PC-9 (cell line): ENCODE results near the gene POPDC2.

Experiments used
- EZH2 ChIP-seq: fragments of 200-600 bp; sonication (generic); IDR thresholded peaks from 2 replicates; pipeline ENCODE4 v1.8.0; 2017; ENCODE audit warnings: antibody characterized with exemption, low read depth
- TF ChIP-seq, protein P1 (sequence below): fragments of 200-600 bp; sonication (generic); conservative IDR thresholded peaks from 2 replicates; pipeline ENCODE4 v1.6.1; 2017; ENCODE audit warnings: mixed run types, antibody characterized with exemption, mild to moderate bottlenecking, moderate library complexity

DNA sequence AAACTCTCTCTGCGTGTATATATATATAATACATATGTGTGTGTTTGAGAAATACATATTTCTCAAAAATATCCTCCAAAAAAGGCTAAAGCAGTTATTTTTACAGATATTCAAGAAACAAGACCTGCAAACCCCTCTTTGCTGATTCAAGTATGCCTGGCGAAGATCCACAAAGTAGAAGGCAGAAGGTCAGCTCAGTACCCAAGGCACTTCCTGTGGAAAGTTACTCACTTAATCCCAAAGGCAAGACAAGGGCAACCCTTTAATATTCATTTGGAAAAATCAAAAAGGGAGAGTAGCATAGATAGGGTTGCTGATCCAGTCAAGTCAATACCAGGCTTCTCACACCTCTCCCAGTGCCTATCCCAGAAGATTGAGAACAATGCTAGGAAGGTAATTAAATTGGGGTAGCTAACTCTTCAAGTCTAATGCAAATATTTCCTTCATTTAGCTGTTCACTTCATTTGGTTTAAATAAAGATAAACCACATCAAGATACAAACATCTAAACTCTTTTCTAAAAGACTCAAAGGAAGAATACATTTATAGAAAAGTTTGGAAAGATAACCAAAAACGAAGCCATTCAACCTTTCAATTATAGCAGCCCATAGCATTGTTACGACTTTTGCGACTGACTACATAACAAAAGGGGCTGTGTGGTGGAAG, 9.6 kb upstream of the POPDC2 start:
- TF ChIP-seq, protein P1, sequence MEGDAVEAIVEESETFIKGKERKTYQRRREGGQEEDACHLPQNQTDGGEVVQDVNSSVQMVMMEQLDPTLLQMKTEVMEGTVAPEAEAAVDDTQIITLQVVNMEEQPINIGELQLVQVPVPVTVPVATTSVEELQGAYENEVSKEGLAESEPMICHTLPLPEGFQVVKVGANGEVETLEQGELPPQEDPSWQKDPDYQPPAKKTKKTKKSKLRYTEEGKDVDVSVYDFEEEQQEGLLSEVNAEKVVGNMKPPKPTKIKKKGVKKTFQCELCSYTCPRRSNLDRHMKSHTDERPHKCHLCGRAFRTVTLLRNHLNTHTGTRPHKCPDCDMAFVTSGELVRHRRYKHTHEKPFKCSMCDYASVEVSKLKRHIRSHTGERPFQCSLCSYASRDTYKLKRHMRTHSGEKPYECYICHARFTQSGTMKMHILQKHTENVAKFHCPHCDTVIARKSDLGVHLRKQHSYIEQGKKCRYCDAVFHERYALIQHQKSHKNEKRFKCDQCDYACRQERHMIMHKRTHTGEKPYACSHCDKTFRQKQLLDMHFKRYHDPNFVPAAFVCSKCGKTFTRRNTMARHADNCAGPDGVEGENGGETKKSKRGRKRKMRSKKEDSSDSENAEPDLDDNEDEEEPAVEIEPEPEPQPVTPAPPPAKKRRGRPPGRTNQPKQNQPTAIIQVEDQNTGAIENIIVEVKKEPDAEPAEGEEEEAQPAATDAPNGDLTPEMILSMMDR = no peak
- TF ChIP-seq EZH2 = no peak
